ENCODE results near the gene METRNL. TPM values are rescaled to one million over a fixed set of nuclear protein-coding genes. Genes with fewer than 3 reads are reported as not detected.

METRNL gene
- total RNA-seq, 2 donors from 2014 or later, result 9.1 to 32.4 TPM

- Mint-ChIP-seq H3K27ac (peak overlapping the region in 1 of 2 donors; percentile 81), H3K36me3 (no peaks in the 10 kb centered on the region)
These were observed 3.0 kb downstream of the METRNL start for GRCh38 chr17:83082424-83082823.

DNA sequence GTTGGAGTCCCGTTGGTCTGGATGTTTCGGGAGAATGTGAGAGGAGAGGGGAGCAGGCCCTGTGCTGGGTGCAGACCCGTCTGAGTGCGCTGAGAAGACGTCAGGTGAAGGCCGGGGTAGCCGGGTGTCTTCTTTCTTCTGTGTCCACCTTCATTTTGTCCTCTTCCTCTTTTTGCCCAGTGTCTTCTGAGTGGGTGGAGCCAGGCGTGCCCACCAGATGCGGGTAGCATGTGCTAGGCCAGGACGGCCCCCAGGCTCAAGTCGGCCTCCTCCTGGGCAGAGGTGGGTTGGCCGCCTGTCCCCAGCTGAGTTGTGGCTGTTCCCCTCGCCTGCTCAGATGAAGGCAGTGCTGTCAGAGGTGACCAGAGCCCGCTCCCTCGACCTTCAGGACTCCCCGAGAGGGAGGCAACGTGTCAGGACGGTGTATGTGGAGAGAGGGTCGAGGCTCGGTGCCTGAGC is 3.5 kb downstream of the METRNL start:
- H3K9me3 Mint-ChIP-seq, result no peaks in the 10 kb centered on the region
- DNase-seq (ENCODE audit: low spot score in 2 of 2) (no peak), ATAC-seq (no peak)
- H3K36me3 Mint-ChIP-seq, result no peaks in the 10 kb centered on the region
- peak overlapping the region in 1 of 2 donors; percentile 81 for H3K27ac Mint-ChIP-seq

More at GRCh38 chr17:83082424-83082823, 3.0 kb downstream of the METRNL start:
- ATAC-seq (no peak), DNase-seq (ENCODE audit: low spot score in 2 of 2) (no peak)
- no peaks in the 10 kb centered on the region for H3K9me3 Mint-ChIP-seq

DNA sequence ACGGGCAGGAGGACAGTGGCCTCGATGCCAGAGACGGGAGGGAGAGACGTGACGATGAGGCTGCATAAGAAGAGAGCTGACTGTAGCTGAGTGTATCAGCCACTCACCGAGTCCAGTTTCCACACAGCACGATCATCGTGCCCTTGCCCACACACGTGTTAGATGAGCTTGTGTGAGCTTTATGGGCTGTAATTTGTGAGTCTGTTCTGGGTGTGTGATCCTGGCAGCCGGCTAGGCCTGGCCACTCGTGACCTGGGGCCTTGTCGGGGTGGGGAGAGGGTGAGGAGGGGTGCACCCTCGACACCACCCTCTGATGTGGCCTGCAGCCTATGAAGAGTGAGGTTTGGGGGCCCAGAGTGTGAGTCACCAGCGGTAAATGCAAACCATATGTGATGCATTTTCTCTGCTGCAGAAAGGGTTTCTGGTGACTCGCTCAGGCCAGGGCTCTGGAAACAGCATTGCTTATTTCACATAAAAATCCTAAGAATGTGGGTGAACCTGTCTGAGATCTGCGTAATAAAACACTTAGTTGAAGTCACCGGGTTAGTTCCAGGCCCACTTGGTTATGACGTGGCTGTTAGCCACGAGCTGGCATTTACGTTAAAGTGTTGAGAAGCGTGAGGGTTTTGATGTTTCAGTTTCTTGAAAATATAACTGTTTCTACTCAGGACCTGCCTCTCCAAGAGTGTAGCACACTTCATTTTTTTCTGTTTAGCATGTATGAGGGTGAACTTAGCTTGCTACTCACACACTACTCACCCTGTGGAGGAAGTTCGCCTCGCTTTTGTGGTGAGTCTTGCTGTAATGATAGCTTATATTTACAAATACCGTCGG is 4.2 kb downstream of the METRNL start:
- DNase-seq (ENCODE audit: low spot score in 2 of 2), result peak in 1 of 2 donors; percentile 76
- ATAC-seq, result peak; percentile 68
- no peaks in the 10 kb centered on the region for H3K9me3 Mint-ChIP-seq

DNA sequence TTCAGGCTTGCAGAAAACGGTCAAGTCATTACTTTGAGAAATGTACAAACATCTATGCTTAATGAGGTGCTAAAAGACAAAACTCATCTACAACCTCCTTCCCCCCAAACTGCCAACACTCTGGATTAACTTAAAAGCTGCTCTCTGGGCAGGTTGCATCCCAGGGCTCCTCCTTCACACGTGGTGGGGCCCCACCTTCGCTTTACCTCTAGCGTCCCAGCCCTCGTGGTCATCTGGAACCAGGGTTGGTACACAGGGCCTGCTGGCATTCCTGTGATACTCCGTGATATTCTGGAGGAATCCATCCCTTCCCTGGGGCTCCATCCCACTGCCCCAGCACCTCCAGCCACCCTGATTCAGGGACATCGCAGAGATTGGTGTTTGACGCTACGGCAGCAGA is 4.8 kb downstream of the METRNL start:
- no peak for ATAC-seq
- DNase-seq (ENCODE audit: low spot score in 2 of 2), result no peak
- H3K27ac Mint-ChIP-seq, result peak overlapping the region in 1 of 2 donors; percentile 81
- no peaks in the 10 kb centered on the region for H3K9me3 Mint-ChIP-seq
- no peaks in the 10 kb centered on the region for H3K36me3 Mint-ChIP-seq

More for the DNA sequence above, 4.2 kb downstream of the METRNL start:
- H3K27ac Mint-ChIP-seq, result peak overlapping the region; percentile 74 to 81
- H3K36me3 Mint-ChIP-seq, result no peaks in the 10 kb centered on the region

GRCh38 chr17:83084621-83085056 is 5.2 kb downstream of the METRNL start:
- ATAC-seq, result no peak
- Mint-ChIP-seq H3K9me3 (no peaks in the 10 kb centered on the region), H3K36me3 (no peaks in the 10 kb centered on the region), H3K27ac (peak overlapping the region in 1 of 2 donors; percentile 81)
- DNase-seq (ENCODE audit: low spot score in 2 of 2), result no peak

DNA sequence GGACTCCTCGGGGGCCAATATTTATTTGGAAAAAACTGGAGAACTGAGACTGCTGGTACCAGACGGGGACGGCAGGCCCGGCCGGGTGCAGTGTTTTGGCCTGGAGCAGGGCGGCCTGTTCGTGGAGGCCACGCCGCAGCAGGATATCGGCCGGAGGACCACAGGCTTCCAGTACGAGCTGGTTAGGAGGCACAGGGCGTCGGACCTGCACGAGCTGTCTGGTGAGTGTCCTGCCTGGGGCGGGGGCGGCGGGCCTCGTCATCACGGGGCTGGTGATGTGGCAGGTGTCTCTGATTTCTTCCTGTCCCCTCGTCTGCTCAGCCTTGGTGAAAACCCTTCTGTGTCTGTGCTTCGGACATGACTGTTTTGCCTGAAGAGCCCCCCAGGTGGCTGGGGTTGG is 5.7 kb downstream of the METRNL start:
- Mint-ChIP-seq H3K27ac (peak overlapping the region in 1 of 2 donors; percentile 81), H3K9me3 (no peaks in the 10 kb centered on the region), H3K36me3 (no peaks in the 10 kb centered on the region)
- DNase-seq (ENCODE audit: low spot score in 2 of 2), result no peak
- no peak for ATAC-seq

DNA sequence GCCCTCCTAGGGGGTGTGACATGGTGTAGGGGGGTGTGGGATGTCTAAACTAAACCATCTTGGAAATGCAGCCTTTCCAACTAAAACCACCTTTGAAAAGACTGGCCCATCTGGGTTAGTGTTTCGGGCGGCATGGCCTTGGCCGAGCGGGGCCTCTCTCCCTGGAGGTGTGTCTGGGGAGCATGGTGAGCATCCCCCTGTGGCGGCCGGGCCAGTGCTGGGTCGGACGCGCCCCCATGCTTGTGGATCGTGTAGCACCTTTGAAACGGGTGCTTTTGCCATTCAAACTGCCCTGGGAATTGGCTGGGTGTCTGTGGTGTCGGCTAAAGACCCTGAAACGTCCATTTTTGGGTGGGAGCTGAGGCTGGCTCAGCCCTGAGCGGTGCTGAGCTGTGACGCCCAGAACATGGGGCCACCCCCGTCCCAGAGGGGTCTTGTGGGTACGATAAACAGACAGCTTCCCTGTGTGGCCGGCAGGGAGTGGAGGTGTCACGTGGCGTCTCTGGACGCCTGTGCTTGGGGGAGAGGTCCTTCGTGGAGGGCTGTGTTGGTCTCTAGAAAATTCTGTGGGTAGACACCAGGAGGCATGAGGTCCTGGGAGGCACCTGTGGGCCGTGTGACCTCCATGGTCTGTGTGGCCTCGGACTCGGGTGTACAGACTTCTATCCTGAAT is 6.3 kb downstream of the METRNL start:
- Mint-ChIP-seq H3K27ac (no peak overlapping the region), H3K9me3 (no peaks in the 10 kb centered on the region), H3K36me3 (no peaks in the 10 kb centered on the region)
- no peak for DNase-seq (ENCODE audit: low spot score in 2 of 2)
- ATAC-seq, result no peak

DNA sequence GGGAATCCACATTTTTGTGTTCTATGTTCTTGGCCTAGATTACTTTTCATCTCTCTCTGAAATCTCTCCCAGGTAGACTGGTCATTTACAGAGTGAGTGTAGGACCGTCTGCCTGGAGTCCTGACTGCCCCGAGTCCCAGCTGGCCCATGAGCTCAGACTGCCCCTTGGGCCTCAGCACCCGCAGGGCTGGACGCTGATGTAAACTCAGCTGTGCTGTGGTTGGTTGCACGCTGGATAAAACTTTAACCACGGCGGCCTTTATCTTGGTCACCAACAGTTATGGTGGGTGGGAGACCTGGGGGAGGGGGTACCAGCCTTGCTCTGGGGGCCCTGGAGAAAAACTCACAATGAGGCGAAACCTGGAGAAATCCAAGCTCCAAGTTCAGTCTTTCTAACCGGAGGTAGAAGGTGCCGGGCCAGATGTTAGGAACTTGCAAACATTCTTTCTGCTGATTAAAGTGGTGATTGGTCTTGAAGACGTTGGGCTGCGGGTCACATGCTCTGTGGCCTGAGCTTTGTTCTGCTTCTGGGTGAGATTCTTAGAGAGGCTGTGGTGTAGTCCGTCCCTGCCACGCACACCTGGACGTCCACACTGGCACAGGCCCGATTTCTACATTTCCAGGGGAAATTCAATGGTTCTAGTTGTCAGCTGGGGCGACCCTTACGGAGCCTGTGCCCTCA is 6.9 kb downstream of the METRNL start:
- Mint-ChIP-seq H3K9me3 (no peaks in the 10 kb centered on the region), H3K36me3 (no peaks in the 10 kb centered on the region), H3K27ac (no peak overlapping the region)
- ATAC-seq, result no peak
- DNase-seq (ENCODE audit: low spot score in 2 of 2), result no peak

DNA sequence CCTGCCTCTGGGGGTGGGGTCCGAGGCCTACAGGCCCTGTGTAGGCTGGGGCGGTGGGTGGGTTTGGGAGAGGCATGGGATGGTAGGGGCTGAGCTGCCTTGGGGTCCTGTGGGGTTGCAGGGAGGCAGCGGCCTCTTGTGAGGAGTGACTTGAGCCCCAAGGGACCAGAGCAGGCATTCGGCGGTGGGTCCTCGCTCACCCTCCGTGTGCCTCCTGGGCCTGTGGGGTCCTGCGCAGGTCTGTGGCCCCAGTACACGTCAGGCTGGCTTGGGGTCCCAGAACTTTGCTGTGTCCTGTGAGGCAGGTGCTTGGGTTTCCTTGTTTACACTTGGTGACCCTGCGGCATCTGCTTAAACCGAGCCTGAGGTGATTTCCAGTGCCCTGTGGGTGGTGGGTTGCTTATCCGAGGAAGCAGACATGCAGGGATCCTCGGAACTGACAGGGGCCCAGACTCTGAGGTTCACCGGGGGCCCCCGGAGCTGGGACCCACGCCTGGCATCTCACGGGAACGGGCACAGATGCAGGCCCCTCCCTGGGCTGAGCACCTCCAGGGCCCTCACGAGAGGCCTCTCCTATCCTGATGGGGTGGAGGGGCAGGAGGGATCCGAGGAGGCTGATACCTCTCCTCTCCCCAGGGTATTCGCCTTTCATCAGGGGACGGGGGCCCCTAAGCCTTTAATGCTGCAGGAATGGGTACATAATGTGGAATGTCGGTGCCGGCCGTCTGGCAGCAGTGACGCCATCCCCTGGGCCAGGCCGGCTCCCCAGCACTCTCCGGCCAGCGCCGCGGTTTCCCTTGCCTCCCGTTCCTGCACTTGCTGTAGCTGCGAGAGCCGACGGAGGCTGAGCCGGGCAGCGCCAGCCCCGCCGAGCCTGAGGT is 7.7 kb downstream of the METRNL start:
- no peaks in the 10 kb centered on the region for H3K36me3 Mint-ChIP-seq
- DNase-seq (ENCODE audit: low spot score in 2 of 2) (no peak), ATAC-seq (no peak)
- H3K9me3 Mint-ChIP-seq, result no peaks in the 10 kb centered on the region
- no peak overlapping the region for H3K27ac Mint-ChIP-seq

GRCh38 chr17:83087788-83088360 is 8.5 kb downstream of the METRNL start:
- ATAC-seq (no peak), DNase-seq (ENCODE audit: low spot score in 2 of 2) (no peak)
- H3K9me3 Mint-ChIP-seq, result no peaks in the 10 kb centered on the region
- no peaks in the 10 kb centered on the region for H3K36me3 Mint-ChIP-seq
- no peak overlapping the region for H3K27ac Mint-ChIP-seq

GRCh38 chr17:83088451-83088850 is 9.0 kb downstream of the METRNL start:
- Mint-ChIP-seq H3K9me3 (no peaks in the 10 kb centered on the region), H3K36me3 (no peaks in the 10 kb centered on the region), H3K27ac (no peak overlapping the region)

DNA sequence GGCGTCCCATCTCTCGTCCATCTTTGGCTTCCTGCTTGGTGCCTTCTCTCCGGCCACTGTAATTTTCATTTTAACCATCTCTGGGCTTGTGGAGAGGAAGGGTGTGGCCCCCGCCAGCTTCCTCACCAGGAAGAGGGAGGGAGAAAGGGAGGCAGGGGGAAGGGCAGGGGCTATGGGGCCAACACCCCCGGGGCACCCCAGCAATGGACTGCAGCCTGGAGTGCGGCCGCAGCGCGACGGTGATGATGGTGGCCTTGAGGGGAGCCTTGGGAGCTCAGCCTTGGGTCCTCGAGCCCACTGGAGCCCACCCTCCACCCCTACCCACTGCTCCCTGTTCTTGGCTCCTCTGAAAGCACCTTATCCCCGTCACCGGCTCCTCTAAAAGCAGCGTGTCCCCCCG is 9.5 kb downstream of the METRNL start:
- no peak for DNase-seq (ENCODE audit: low spot score in 2 of 2)
- Mint-ChIP-seq H3K36me3 (no peaks in the 10 kb centered on the region), H3K27ac (no peak overlapping the region), H3K9me3 (no peaks in the 10 kb centered on the region)
- no peak for ATAC-seq

More at GRCh38 chr17:83088451-83088850, 9.0 kb downstream of the METRNL start:
- DNase-seq (ENCODE audit: low spot score in 2 of 2) (no peak), ATAC-seq (no peak)

DNA sequence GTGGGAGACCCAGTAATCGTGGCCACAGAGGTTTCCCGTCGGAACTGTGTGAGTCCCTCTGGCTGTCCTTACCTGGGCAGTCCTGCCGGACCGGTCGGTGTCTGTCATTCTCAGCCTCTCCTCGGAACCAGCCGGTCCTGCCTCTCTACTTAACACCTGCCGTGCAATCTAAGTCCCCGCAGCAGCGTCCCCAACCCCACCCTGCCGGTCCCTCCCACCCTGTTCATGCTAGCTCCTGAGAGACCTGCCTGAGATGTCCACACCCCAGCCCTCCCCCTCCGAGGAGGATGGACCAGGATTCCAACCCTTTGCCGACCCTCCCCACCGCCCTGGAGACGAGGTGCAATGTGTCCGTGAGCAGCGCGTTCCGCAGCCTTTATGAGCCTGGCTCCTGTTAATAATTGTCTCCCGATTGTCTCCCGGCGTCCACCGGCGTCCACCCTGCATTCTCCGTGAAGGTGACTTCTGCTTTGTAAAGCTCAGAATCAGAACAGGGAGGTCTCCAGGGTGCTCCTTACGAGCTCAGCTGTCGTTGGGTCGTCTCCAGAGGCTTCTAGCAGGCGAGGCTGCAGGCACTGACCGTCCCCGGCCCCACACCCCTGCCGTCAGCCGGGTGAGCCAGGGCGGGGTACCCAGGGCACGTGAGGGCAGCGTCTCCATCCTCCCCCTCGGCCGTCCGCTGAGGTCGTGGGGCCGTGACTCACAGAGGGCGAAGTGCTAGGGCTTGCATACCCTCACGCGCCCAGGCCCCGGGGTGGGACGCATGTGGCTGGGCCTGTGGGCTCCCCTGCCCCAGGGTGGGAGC is 10.1 kb downstream of the METRNL start:
- DNase-seq (ENCODE audit: low spot score in 2 of 2) (no peak), ATAC-seq (no peak)
- Mint-ChIP-seq H3K36me3 (no peaks in the 10 kb centered on the region), H3K27ac (no peak overlapping the region), H3K9me3 (no peaks in the 10 kb centered on the region)

DNA sequence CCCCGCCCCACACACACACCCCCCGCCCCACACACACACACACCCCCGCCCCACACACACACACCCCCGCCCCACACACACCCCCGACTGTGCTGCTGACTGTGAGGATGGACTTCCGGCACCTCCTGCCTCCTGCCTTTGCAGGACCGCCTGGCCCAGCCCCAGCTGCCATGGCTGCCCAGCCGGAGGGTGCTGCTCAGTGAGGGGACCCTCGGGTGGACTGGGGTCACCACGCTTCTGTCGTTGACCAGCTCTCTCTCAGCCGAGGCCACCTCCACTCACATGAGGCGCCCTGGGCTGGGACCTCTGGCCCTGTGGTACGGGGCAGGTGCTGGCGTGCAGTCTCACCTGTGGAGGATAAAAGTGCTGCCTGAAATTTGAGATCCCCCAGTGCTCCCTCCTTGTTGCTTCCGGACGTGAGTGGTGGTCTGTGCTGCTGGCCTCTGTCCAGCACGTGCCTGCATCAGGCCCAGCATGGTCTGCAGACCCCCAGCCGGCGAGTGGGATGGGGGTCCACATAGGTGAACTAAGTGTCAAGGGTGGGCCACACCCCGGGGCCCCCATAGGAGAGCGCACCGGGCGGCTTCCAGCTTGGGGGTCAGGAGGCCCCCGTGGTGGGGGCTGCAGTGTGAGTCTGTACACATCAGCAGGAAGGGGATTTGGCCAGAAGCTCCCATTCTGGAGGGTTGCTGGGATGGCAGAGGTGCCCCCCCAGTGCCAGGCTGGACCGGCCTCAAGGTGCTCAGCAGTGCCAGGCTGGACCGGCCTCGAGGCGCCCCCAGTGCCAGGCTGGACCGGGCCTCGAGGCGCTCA is 11.2 kb downstream of the METRNL start:
- Mint-ChIP-seq H3K36me3 (no peaks in the 10 kb centered on the region), H3K27ac (no peak overlapping the region), H3K9me3 (no peaks in the 10 kb centered on the region)
- DNase-seq (ENCODE audit: low spot score in 2 of 2) (no peak), ATAC-seq (no peak)

All from activated naive CD4-positive, alpha-beta T cell treated with anti-CD3 and anti-CD28 coated beads, Interleukin-2, amount 50 U/mL, for 72 hours (primary cell).